Epithelial cell of esophagus (primary cell): ENCODE measurements around the gene RNF150.

Experiments used
- DNase-seq: peaks from one replicate; pipeline ENCODE4 v3.0.0; 2010; ENCODE audit warnings: low read depth
- H3K4me3 ChIP-seq: 2 replicates; pipeline ENCODE4 v1.5.1; 2011; ENCODE audit warnings: mild to moderate bottlenecking, low read length, control low read depth
- TF ChIP-seq, protein P1 (sequence below): IDR thresholded peaks from 2 replicates; pipeline ENCODE4 v1.5.1; 2011; ENCODE audit warnings: low read depth, mild to moderate bottlenecking, low read length, control low read depth, inconsistent platforms; ENCODE audit not compliant: insufficient read depth; ENCODE audit errors: missing control alignments

RNF150 gene

DNA sequence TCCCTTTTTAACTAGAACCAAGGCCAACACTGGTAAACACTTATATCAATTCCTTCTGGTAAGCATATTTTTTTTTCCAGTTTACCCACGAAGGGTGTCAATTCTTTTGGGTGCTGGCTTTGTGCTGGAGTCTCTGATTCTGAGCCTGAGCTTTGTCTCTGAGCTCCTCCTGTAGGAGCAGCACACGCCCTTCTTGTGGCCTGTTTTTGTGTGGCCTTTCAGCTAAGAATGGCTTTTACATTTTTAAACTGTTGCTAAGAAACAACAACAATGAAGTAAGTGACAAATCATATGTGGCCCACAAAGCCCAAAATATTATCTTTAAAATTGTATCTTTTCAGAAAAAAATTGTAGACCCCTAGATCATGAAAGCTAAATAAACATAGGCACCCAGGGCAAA is 279.1 kb downstream of the RNF150 start:
- TF ChIP-seq, protein P1, sequence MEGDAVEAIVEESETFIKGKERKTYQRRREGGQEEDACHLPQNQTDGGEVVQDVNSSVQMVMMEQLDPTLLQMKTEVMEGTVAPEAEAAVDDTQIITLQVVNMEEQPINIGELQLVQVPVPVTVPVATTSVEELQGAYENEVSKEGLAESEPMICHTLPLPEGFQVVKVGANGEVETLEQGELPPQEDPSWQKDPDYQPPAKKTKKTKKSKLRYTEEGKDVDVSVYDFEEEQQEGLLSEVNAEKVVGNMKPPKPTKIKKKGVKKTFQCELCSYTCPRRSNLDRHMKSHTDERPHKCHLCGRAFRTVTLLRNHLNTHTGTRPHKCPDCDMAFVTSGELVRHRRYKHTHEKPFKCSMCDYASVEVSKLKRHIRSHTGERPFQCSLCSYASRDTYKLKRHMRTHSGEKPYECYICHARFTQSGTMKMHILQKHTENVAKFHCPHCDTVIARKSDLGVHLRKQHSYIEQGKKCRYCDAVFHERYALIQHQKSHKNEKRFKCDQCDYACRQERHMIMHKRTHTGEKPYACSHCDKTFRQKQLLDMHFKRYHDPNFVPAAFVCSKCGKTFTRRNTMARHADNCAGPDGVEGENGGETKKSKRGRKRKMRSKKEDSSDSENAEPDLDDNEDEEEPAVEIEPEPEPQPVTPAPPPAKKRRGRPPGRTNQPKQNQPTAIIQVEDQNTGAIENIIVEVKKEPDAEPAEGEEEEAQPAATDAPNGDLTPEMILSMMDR: no peak
- no peak overlapping the region for H3K4me3 ChIP-seq
- no peak for DNase-seq

GRCh38 chr4:140851804-140852203 is 281.5 kb downstream of the RNF150 start:
- no peak overlapping the region for H3K4me3 ChIP-seq
- no peak for DNase-seq
- TF ChIP-seq, protein P1: no peak

- peak; percentile 69 for DNase-seq
- no peak overlapping the region for H3K4me3 ChIP-seq
- TF ChIP-seq, protein P1: peak; percentile 82
Observed at GRCh38 chr4:140851032-140851636, 282.1 kb downstream of the RNF150 start.

DNA sequence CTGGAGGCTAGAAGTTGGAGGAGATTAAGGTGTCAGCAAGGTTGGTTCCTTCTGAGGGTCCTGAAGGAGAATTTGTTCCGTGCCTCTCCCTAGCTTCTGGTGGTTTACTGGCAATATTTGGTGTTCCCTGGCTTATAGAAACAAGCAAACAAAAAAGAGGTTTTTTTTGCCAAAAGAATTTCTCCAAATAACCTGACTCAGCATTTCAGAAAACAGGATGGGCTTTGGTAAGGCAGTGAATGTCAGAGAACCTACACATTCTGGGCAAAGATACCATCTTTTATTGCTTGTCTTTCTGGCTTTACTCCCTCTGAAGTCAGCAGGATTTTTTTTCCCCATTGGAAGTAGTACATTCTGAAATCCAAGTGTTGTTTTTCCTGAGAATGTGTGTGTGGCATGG is 283.7 kb downstream of the RNF150 start:
- H3K4me3 ChIP-seq: no peak overlapping the region
- no peak for DNase-seq
- TF ChIP-seq, protein P1: no peak

GRCh38 chr4:140846736-140847135 is 286.5 kb downstream of the RNF150 start:
- DNase-seq: no peak
- TF ChIP-seq, protein P1: no peak
- H3K4me3 ChIP-seq: no peak overlapping the region

GRCh38 chr4:140844061-140844460 is 289.2 kb downstream of the RNF150 start:
- TF ChIP-seq, protein P1: no peak
- no peak overlapping the region for H3K4me3 ChIP-seq
- no peak for DNase-seq

DNA sequence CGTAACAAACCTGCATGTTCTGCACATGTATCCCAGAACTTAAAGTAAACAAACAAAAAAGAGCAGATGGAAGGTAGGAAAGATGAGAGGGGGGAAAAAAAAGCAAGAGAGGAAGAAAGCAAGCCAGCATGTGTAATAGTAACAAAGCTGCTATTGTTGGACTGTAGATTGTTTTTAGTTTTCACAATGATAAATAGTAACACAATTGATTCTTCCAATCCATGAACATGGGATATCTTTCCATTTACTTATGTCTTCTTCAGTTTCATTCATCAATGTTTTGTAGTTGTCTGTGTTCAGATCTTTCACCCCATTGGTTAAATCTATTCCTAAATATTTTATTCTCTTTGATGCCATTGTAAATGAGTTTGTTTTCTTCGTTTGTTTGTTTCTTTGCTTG is 292.1 kb downstream of the RNF150 start:
- TF ChIP-seq, protein P1: no peak
- no peak overlapping the region for H3K4me3 ChIP-seq

More for the DNA sequence above, 292.1 kb downstream of the RNF150 start:
- no peak for DNase-seq
